Measurements from ENCODE around the gene PTS.
"Not testable (repeated sequence)": the region's sequence is repeated elsewhere in the genome, so short reads cannot be mapped to it uniquely, and the experiment has no call there.

Gene PTS

DNA sequence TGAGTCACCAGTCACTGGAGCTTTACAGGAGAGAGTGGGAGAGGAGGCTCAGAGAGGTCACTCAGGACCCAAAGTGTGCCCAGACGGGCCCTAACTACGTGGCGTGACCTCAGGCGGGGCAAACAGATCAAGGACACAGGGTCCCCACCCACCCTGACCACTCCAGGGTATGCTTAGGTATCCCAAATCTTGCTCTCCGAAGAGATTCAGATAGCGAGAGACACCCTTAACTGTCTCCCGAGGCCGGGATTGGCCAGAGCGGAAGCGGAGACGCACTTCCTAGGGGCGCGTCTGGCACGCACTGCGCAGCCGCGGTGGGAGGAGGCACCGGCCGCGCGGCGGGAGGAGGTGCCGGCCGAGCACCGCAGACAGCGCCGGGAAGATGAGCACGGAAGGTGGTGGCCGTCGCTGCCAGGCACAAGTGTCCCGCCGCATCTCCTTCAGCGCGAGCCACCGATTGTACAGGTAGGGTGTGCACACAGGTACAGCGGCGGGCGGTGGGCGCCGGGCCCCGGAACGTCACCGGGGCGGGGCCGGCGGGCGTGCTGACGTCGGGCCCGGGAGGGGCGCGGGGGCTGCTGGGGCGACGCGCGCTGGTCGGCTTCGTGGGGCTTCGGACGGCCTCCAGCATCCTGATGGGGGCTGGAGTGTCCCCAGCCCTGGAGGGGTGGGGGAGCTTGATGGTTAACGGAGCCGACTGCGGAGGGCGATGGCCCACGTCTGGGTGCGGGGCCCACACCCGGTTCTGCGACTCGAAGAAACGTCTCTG, at the start of gene PTS:
Gene PTS, plus strand, starts transcription at position 367 of the 769 bp plus-strand sequence. Its CDS starts 16 bp downstream, at position 383.
- peak; percentile 88 for DNase-seq

DNA sequence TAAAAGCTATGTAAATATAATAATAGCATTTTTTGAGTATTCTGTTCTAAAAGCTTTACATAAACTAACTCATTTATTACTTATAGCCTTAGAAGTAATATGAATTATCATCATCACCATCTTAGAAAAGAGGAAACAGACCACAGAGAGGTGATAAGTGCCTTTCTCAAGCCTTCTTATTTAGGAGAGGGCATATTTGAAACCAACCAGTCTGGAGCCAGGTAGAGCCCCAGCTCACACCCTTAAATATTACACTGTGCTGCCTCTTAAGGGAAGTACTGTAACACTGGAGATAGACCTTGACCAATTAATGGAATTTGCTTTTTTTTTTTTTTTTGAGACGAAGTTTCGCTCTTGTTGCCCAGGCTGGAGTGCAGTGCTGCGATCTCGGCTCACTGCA, 48.6 kb upstream of the PTS start:
- no peak for DNase-seq

GRCh38 chr11:112178428-112178827, 47.8 kb upstream of the PTS start:
- no peak for DNase-seq

DNA sequence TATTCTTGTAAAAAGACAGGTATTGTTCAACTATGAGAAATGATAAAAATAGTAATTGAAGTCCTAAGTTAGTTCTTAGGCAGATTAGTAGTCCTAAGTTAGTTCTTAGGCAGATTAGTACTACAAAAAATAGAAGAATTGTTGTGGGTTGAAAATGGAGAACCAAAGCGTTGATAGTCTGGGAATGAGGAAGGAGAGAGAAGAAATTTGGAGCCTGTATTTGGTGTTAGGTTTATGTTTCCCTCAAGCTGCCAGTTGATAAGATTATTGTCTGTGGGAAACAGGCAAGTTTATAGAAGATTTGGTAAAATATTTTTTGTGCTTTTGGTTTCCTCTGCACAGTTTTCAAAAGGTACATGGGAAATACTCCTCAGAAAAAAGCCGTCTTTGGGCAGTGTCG, 47.3 kb upstream of the PTS start:
- no peak for DNase-seq

GRCh38 chr11:112179601-112180000, 46.6 kb upstream of the PTS start:
- DNase-seq: peak; percentile 17

GRCh38 chr11:112182867-112183266, 43.4 kb upstream of the PTS start:
- DNase-seq: no peak

- no peak for DNase-seq
Observed at GRCh38 chr11:112185883-112186282, 40.3 kb upstream of the PTS start.

DNA sequence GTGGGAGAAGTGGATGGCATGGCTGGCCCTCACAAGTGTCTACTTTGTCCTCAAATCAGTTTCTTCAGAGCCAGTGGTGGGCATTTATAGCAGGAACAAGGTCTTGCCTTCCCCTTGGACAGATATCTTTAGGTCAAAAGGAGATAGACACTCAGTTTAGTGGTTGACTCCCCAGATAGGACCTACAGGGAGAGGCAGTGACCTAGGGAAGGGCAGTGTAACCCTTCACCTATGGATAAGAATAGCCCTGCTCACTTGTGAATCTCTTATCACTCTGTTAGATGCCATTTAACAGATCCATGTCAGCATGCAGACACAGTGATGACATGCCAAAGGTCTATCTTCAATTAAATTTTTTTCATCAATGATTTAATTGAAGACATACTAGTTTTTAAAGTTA, 39.9 kb upstream of the PTS start:
- no peak for DNase-seq

DNA sequence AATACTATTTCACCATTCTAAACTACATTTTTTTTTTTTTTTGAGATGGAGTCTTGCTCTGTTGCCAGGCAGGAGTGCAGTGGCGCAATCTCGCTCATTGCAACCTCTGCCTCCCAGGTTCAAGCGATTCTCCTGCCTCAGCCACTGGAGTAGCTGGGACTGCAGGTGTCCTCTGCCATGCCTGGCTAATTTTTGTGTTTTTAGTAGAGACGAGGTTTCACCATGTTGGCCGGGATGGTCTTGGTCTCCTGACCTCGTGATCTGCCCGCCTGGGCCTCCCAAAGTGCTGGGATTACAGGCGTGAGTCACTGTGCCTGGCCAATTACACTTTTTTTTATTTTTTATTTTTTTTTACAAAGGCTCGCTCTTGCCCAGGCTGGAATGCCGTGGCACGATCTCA, 31.1 kb upstream of the PTS start:
- DNase-seq: not testable (repeated sequence)

DNA sequence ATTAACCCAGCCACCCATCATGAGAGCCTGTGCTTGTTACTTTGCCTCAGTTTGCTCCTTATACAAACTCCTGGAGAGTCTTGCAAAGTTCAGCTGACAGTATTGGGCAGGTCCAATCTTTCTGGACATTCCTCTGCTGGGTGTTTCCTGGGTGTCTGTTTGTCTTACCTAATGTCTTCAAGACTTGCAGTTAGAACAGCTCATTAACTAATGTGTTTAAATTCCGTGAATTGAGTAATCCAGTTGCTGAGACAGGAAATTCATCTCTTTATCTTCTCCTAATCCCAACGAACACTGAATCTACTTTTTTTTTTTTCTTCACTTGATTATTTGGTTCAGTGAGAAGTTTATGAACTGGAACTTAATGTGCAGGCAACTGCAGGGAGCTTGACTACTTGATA, 30.3 kb upstream of the PTS start:
- no peak for DNase-seq

DNA sequence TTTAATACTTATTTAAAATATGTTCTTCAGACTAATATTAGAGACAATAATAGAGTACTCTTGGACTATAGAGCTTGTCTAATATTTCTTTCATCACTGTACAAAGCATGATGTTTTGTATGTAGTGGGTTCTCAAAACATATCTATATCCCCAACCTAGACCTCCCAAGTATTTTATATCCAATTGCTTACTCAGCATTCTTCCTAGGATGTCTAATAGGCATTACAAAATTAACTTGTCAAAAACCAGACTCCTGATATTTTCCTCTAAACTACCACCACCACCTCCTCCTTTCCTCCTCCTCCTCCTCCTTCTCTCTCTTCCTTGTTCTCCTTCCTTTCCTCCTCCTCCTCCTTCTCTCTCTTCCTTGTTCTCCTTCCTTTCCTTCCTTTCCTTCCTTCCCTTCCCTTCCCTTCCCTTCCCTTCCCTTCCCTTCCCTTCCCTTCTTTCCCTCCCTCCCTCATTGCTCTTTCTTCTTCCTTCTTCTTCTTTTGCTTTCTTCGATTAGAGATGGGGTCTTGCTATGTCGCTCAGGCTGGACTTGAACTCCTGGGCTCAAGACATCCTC, 29.6 kb upstream of the PTS start:
- DNase-seq: no peak

DNA sequence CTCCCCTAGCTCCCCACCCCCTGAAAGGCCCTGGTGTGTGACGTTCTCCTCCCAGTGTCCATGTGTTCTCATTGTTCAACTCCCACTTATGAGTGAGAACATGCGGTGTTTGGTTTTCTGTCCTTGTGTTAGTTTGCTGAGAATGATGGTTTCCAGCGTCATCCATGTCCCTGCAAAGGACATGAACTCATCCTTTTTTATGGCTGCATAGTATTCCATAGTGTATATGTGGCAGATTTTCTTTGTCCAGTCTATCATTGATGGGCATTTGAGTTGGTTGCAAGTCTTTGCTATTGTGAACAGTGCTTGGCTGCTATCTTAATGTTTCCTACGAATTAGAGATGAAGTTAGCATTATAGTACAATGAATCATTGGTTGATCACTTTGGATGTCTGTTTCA, 27.1 kb upstream of the PTS start:
- DNase-seq: not testable (repeated sequence)

- no peak for DNase-seq
Observed at GRCh38 chr11:112200252-112200651, 26.0 kb upstream of the PTS start.

DNA sequence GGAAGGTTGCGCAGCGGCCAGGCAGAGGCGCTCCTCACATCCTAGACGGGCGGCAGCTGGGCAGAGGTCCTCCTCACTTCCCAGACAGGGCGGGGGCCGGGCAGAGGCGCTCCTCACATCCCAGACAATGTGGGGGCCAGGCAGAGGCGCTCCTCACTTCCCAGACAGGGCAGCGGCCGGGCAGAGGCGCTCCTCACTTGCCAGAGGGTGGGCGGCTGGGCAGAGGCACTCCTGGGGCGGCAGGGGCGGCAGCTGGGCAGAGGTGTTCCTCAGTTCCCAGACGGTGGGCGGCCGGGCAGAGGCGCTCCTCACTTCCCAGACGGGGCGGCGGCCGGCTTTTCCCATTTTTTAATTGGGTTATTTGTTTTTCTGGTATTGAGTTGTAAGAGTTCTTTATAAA, 20.2 kb upstream of the PTS start:
- no peak for DNase-seq

- DNase-seq: no peak
Observed at GRCh38 chr11:112210890-112211289, 15.3 kb upstream of the PTS start.

DNA sequence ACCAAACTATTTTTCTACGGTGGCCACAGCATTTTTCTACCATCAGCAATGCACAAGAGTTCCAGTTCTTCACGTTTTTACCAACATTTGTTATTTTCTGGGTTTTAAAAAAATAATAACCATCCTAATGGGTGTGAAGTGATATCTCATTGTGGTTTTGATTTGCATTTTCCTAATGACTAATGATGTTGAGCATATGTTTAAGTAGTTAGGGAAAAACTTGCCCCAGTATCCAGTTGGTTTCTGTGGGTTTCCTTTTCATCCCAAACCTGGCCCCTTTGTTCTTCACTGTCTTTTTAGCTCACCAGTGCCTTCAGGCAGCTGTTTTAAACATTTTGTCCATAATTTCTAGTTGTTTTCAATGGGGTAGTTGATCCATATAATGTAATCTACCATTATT, 14.7 kb upstream of the PTS start:
- no peak for DNase-seq

GRCh38 chr11:112212290-112212689, 13.9 kb upstream of the PTS start:
- DNase-seq: no peak

- DNase-seq: no peak
Observed at GRCh38 chr11:112212710-112213109, 13.5 kb upstream of the PTS start.

GRCh38 chr11:112213753-112214152, 12.5 kb upstream of the PTS start:
- no peak for DNase-seq

- no peak for DNase-seq
Observed at GRCh38 chr11:112215621-112216020, 10.6 kb upstream of the PTS start.

- DNase-seq: no peak
Observed at GRCh38 chr11:112216561-112217105, 9.6 kb upstream of the PTS start.

DNA sequence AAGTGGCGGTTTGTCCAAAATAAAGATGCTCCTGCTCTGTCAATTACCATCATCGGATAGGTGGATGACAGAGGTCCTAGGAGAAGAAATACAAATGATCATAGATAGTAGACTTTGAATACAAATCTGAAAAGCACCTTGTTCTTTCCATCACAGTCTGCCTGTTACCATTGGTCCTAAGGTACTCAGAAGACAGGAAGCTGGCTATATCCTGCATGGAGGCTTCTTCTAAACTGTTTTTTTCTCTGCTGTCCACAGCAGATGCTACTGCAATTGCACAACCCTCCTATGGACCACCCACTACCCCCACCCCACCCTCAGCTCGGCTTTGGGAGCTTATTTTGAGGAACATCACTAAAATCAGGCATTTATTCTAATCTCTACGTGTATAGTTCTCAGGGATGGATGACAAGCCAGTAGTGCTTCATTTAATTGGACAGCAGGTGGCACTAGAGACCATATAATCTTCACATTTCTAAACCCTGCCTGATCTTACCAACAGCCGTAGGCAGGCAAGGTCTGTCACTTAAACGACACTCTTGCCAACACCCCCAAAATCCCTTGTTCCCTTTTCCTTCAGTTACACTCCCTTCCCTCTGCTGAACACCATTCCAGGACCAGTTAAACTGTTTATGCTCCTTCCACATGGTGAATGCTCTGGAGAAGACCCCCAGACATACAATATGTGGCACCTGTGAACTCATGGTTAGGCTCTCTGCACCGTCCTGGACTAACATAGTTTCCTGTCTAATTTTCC, 6.6 kb upstream of the PTS start:
- DNase-seq: peak; percentile 82

DNA sequence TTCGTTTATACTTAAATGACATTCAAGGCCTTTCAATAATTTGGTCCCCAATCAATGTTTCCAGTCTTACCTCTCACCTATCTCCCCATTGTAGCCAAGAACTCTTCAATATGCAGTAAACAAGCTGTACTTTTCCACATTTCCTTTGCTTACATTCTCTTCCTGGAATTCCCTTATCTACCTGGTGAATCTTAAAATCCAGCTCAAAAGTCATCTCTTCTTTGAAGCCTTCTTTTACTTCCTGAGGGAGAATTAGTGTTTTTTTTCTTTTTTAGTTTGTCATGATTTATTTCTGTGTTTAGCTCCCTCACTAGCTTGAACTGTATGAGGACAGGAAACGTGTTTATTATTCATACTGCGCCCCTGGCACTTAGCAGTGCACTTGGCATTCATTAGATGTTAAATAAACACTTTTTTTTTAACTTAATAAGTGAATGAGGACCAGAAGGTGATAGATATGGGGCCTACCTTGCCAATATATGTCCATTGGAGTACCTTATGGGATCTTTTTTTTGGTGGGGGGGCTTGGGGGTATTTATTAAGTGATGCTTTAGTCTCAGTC, 4.9 kb upstream of the PTS start:
- no peak for DNase-seq

DNA sequence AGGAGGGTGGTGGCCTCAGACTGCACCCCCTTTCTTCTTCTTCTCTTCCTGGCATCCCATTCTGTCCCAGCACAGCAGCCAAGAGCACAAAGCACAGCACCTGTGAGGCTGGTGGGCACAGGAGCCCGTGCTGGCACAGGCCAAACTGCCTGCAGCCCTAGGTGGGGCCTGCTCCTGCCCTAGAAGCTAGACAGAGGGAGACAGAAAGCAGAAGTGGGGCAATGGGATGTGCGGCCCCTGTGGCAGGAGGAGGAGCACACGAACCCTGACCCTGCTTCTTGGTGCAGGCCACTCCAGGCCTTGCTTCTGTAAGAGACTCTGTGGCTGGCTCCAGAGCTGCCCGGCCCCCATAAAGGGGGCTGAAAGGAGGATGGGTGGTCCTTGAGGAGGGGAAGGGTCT, 3.9 kb upstream of the PTS start:
- DNase-seq: no peak
